GM23338 (cell line): ENCODE data around the gene CRACDL. TPM values are rescaled to one million over a fixed set of nuclear protein-coding genes. Genes with fewer than 3 reads are reported as not detected.
A peak's percentile ranks its signal among the peaks of the same experiment; 100 is the strongest.

Experiments
- ATAC-seq: fragments of 200-7000 bp; cut with Tn5 transposase; 3 replicates; pipeline ENCODE4 v1.9.1; 2020
- DNase-seq: peaks from one replicate; pipeline ENCODE4 v3.0.0-alpha.2; 2015; ENCODE audit warnings: low spot score
- H2AFZ ChIP-seq: fragments of 200-600 bp; sonication (generic); 2 replicates; pipeline ENCODE4 v1.8.0; 2016; ENCODE audit warnings: antibody characterized with exemption, mild to moderate bottlenecking, moderate library complexity
- H3F3A ChIP-seq: fragments of 200-600 bp; sonication (generic); replicated peaks from 2 replicates; pipeline ENCODE4 v1.8.0; 2017; ENCODE audit warnings: antibody characterized with exemption, mixed run types, low read depth
- H3K27ac ChIP-seq: fragments of 200-600 bp; sonication (generic); 2 replicates; pipeline ENCODE4 v1.6.1; 2016; ENCODE audit warnings: low read depth
- H3K27me3 ChIP-seq: fragments of 200-600 bp; sonication (generic); 2 replicates; pipeline ENCODE4 v1.8.0; 2016; ENCODE audit warnings: mild to moderate bottlenecking, mixed run types, moderate library complexity; ENCODE audit not compliant: insufficient read depth
- H3K36me3 ChIP-seq: fragments of 200-600 bp; sonication (generic); 2 replicates; pipeline ENCODE4 v1.8.0; 2016; ENCODE audit warnings: mild to moderate bottlenecking; ENCODE audit not compliant: insufficient read depth
- H3K4me1 ChIP-seq: fragments of 200-600 bp; sonication (generic); 2 replicates; pipeline ENCODE4 v1.8.0; 2016; ENCODE audit warnings: mild to moderate bottlenecking, moderate library complexity; ENCODE audit not compliant: insufficient read depth
- H3K4me2 ChIP-seq: fragments of 200-600 bp; sonication (generic); 2 replicates; pipeline ENCODE4 v1.7.1; 2017; ENCODE audit warnings: mixed run types
- H3K4me3 ChIP-seq: fragments of 200-600 bp; sonication (generic); 2 replicates; pipeline ENCODE4 v1.6.1; 2016; ENCODE audit warnings: mixed run types
- H3K79me2 ChIP-seq: fragments of 200-600 bp; sonication (generic); replicated peaks from 2 replicates; pipeline ENCODE4 v1.8.0; 2017; ENCODE audit warnings: mild to moderate bottlenecking; ENCODE audit not compliant: insufficient read depth
- H3K9me2 ChIP-seq: fragments of 200-600 bp; sonication (generic); 2 replicates; pipeline ENCODE4 v1.8.0; 2017; ENCODE audit not compliant: insufficient read depth
- H4K20me1 ChIP-seq: fragments of 200-600 bp; sonication (generic); replicated peaks from 2 replicates; pipeline ENCODE4 v1.8.0; 2017; ENCODE audit warnings: mild to moderate bottlenecking; ENCODE audit not compliant: insufficient read depth
- H3K27ac Mint-ChIP-seq: 2 replicates; pipeline ENCODE4 v1.8.0; 2020; ENCODE audit warnings: inconsistent platforms, mild to moderate bottlenecking, moderate library complexity, mixed read lengths
- H3K27me3 Mint-ChIP-seq: 3 replicates; pipeline ENCODE4 v1.8.0; 2022; ENCODE audit warnings: low read depth, mild to moderate bottlenecking, moderate library complexity, mixed read lengths, inconsistent platforms; ENCODE audit not compliant: insufficient read depth, poor library complexity
- H3K36me3 Mint-ChIP-seq: 3 replicates; pipeline ENCODE4 v1.8.0; 2021; ENCODE audit warnings: low read depth, mild to moderate bottlenecking, inconsistent platforms, moderate library complexity, mixed read lengths
- H3K4me1 Mint-ChIP-seq: 3 replicates; pipeline ENCODE4 v1.8.0; 2020; ENCODE audit warnings: mild to moderate bottlenecking, inconsistent platforms, mixed read lengths
- H3K4me3 Mint-ChIP-seq: 3 replicates; pipeline ENCODE4 v1.8.0; 2021; ENCODE audit warnings: moderate library complexity, mild to moderate bottlenecking, inconsistent platforms, mixed read lengths
- H3K9me3 Mint-ChIP-seq: 3 replicates; pipeline ENCODE4 v1.8.0; 2020; ENCODE audit warnings: moderate library complexity, mild to moderate bottlenecking, inconsistent platforms, mixed read lengths
- CREB1 ChIP-seq: fragments of 250-450 bp; sonication (Bioruptor Pico); IDR thresholded peaks from 2 replicates; pipeline ENCODE4 v1.5.0; 2020; ENCODE audit warnings: low read depth, mild to moderate bottlenecking, moderate library complexity
- EZH2 ChIP-seq: fragments of 200-600 bp; sonication (generic); IDR thresholded peaks from one replicate; pipeline ENCODE4 v1.8.0; 2017; ENCODE audit warnings: antibody characterized with exemption, mild to moderate bottlenecking, low read depth; ENCODE audit not compliant: unreplicated experiment
- EZH2phosphoT487 ChIP-seq: fragments of 200-600 bp; sonication (generic); IDR thresholded peaks from one replicate; pipeline ENCODE4 v1.8.1; 2018; ENCODE audit warnings: antibody characterized with exemption; ENCODE audit not compliant: unreplicated experiment
- POLR2AphosphoS5 ChIP-seq: IDR thresholded peaks from 2 replicates; pipeline ENCODE4 v1.6.1; 2016; ENCODE audit warnings: antibody characterized with exemption, low read depth
- STAT1 ChIP-seq: IDR thresholded peaks from one replicate; pipeline ENCODE4 v1.6.1; 2016; ENCODE audit warnings: antibody characterized with exemption; ENCODE audit not compliant: unreplicated experiment
- ZNF331 ChIP-seq: fragments of 250-450 bp; sonication (Bioruptor Pico); IDR thresholded peaks from 2 replicates; pipeline ENCODE4 v1.5.0; 2020; ENCODE audit warnings: low read depth, mild to moderate bottlenecking, moderate library complexity
- polyA plus RNA-seq: library from polyadenylated mRNA; unstranded; fragments of >200 nt; fragmentation: Nextera tagmentation; extraction: Ambion mirVana; gene quantifications from 2 replicates; pipeline ENCODE4 v1.2.1, GENCODE V29; 2016
- total RNA-seq: library from RNA; depleted of rRNA; stranded (reverse); fragments of >200 nt; shearing (Covaris generic); gene quantifications from 2 replicates; pipeline ENCODE4 v1.2.3, GENCODE V29; 2014
- TF ChIP-seq, protein P1 (sequence below), 2 experiments: fragments of 200-600 bp in 1 of 2; sonication (generic) in 1 of 2; conservative IDR thresholded peaks; 2 replicates each; pipeline versions ENCODE4 v1.5.1 to v1.6.1; 2016 to 2017; ENCODE audit warnings: antibody characterized with exemption in 2 of 2, low read depth in 2 of 2, mild to moderate bottlenecking in 2 of 2, moderate library complexity in 1 of 2
- TF ChIP-seq, protein P2 (sequence below): IDR thresholded peaks from one replicate; pipeline ENCODE4 v1.6.1; 2018; ENCODE audit warnings: antibody characterized with exemption; ENCODE audit not compliant: unreplicated experiment

Gene CRACDL
- total and polyA plus RNA-seq, 2 experiments from 2014 or later: 0.14 to 0.16 TPM

DNA sequence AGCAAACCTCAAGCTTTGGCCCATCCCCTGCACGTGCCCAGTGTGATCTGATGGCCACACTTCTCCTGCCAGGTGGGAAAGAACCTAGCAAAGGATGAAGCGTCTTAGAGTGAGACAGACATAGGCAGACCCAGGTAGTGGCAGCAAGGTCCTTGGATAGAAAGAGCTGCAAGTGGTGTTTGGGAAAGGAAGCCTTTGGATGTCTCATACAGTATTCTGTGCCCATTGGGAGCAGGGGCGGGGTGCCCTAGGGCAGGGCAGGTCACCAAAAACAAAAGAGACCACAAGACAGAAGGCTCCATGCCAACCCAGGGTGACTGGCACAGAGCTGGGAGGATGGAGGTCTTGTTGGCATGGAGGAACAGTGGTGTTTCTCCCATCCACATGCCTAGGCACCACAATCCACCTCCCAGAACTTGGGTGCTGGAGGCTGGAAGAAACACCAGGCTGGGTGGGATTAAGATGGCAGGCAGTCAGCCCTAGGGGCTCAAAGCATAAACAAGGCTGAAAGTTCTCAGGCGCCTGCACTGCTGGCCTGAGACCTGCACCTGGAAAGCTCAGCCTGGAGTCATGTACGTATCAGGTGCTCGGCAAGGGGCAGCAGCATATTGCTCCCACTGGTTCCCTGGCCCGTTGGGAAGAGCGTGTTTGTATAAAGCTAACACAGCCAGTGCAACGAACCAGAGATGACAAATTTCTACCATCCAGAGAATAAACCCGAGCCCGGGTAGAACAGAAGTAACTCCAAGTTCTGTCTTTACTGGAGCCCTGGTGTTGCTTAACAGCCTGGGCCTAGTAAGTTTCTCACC is 52.9 kb downstream of the CRACDL start:
- no peaks in the 10 kb centered on the region for H3K79me2 ChIP-seq
- Mint-ChIP-seq H3K36me3 (peaks cover 14% of the 10 kb centered on the region; the same call in 2 of the 3 replicates), H3K4me1 (no peaks in the 10 kb centered on the region), H3K4me3 (no peak overlapping the region), H3K27me3 (no peaks in the 10 kb centered on the region), H3K27ac (no peak overlapping the region), H3K9me3 (peaks cover 29% of the 10 kb centered on the region)
- H3K36me3 ChIP-seq: 0 out of 2 replicates have a peak, but pooled peaks cover 8% of the 10 kb centered on the region
- H3K4me3 ChIP-seq: no peak overlapping the region
- no peaks in the 10 kb centered on the region for H3K4me1 ChIP-seq
- no peaks in the 10 kb centered on the region for H3K27me3 ChIP-seq
- H4K20me1 ChIP-seq: no peaks in the 10 kb centered on the region
- 0 out of 2 replicates have a peak overlapping the region, but pooled peaks have one; percentile 5 for H2AFZ ChIP-seq
- ATAC-seq (no peak), DNase-seq (no peak)
- H3K9me2 ChIP-seq: no peaks in the 10 kb centered on the region
- TF ChIP-seq ZNF331 (CRISPR knock-in tag): no peak
- no peak for TF ChIP-seq EZH2phosphoT487
- TF ChIP-seq, protein P1, sequence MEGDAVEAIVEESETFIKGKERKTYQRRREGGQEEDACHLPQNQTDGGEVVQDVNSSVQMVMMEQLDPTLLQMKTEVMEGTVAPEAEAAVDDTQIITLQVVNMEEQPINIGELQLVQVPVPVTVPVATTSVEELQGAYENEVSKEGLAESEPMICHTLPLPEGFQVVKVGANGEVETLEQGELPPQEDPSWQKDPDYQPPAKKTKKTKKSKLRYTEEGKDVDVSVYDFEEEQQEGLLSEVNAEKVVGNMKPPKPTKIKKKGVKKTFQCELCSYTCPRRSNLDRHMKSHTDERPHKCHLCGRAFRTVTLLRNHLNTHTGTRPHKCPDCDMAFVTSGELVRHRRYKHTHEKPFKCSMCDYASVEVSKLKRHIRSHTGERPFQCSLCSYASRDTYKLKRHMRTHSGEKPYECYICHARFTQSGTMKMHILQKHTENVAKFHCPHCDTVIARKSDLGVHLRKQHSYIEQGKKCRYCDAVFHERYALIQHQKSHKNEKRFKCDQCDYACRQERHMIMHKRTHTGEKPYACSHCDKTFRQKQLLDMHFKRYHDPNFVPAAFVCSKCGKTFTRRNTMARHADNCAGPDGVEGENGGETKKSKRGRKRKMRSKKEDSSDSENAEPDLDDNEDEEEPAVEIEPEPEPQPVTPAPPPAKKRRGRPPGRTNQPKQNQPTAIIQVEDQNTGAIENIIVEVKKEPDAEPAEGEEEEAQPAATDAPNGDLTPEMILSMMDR (conservative IDR thresholded peaks at IDR 0.05; ENCODE audit: low read depth in 2 of 2): no peak
- TF ChIP-seq, protein P2, sequence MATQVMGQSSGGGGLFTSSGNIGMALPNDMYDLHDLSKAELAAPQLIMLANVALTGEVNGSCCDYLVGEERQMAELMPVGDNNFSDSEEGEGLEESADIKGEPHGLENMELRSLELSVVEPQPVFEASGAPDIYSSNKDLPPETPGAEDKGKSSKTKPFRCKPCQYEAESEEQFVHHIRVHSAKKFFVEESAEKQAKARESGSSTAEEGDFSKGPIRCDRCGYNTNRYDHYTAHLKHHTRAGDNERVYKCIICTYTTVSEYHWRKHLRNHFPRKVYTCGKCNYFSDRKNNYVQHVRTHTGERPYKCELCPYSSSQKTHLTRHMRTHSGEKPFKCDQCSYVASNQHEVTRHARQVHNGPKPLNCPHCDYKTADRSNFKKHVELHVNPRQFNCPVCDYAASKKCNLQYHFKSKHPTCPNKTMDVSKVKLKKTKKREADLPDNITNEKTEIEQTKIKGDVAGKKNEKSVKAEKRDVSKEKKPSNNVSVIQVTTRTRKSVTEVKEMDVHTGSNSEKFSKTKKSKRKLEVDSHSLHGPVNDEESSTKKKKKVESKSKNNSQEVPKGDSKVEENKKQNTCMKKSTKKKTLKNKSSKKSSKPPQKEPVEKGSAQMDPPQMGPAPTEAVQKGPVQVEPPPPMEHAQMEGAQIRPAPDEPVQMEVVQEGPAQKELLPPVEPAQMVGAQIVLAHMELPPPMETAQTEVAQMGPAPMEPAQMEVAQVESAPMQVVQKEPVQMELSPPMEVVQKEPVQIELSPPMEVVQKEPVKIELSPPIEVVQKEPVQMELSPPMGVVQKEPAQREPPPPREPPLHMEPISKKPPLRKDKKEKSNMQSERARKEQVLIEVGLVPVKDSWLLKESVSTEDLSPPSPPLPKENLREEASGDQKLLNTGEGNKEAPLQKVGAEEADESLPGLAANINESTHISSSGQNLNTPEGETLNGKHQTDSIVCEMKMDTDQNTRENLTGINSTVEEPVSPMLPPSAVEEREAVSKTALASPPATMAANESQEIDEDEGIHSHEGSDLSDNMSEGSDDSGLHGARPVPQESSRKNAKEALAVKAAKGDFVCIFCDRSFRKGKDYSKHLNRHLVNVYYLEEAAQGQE: no peak
- no peak for TF ChIP-seq STAT1
- TF ChIP-seq CREB1: no peak
- H3F3A ChIP-seq: no peaks in the 10 kb centered on the region
- no peak overlapping the region for H3K27ac ChIP-seq
- H3K4me2 ChIP-seq: no peak overlapping the region

DNA sequence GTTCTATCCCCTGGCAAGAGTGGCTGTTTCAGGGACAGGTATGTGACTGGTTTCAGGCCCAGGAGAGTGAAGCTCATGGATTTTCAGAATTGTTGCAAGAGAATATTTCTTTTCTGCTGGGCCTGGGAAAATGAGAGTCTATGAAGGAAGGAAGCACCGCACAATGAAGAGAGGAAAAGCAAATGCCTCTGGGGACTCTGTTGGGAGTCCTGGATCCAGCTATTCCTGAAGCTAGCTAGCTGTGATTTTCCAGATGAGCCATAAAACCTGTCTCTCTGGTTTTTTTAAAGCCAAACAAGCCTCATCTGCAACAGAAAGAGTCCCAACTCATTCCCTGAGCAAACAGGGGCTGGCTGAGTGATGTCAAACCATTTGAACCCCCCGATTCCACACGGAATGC is 53.7 kb downstream of the CRACDL start:
- H3K9me3 Mint-ChIP-seq: peaks cover 24% of the 10 kb centered on the region
- no peaks in the 10 kb centered on the region for H3K27me3 Mint-ChIP-seq
- H3K27ac Mint-ChIP-seq: no peak overlapping the region

More for the DNA sequence above, 53.7 kb downstream of the CRACDL start:
- H3K27me3 ChIP-seq: no peaks in the 10 kb centered on the region
- H2AFZ ChIP-seq: no peak overlapping the region
- no peaks in the 10 kb centered on the region for H3F3A ChIP-seq
- TF ChIP-seq EZH2 (no peak), POLR2AphosphoS5 (no peak)
- H3K4me1 Mint-ChIP-seq: no peaks in the 10 kb centered on the region
- no peak overlapping the region for H3K4me3 ChIP-seq
- peaks cover 14% of the 10 kb centered on the region; the same call in 2 of the 3 replicates for H3K36me3 Mint-ChIP-seq
- H3K4me2 ChIP-seq: no peak overlapping the region
- no peaks in the 10 kb centered on the region for H4K20me1 ChIP-seq
- H3K9me2 ChIP-seq: no peaks in the 10 kb centered on the region
- ATAC-seq (no peak), DNase-seq (no peak)
- H3K36me3 ChIP-seq: 0 out of 2 replicates have a peak, but pooled peaks cover 2% of the 10 kb centered on the region
- H3K4me1 ChIP-seq: no peaks in the 10 kb centered on the region
- no peak overlapping the region for H3K4me3 Mint-ChIP-seq
- no peak overlapping the region for H3K27ac ChIP-seq
- no peaks in the 10 kb centered on the region for H3K79me2 ChIP-seq
